Keratinocyte (primary cell): Measurements from ENCODE around the gene TNS3. TPM values are rescaled to one million over a fixed set of nuclear protein-coding genes. Genes with fewer than 3 reads are reported as not detected.

Experiments used
- DNase-seq: peaks from one replicate; pipeline ENCODE4 v3.0.0-alpha.2; 2011; ENCODE audit warnings: low read depth, missing footprints, low spot score
- FAIRE-seq: peaks from 2 replicates; lab custom pipeline; 2011; peaks lifted over from hg19 to GRCh38; lab: Jason Lieb, UNC
- H2AFZ ChIP-seq: 2 replicates; pipeline ENCODE4 v1.6.0; 2012; ENCODE audit warnings: low read length, control low read depth, inconsistent platforms; ENCODE audit not compliant: control insufficient read depth
- H3K27ac ChIP-seq: 2 replicates; pipeline ENCODE4 v1.5.1; 2011; ENCODE audit warnings: low read length; ENCODE audit not compliant: control insufficient read depth, insufficient read depth
- H3K27me3 ChIP-seq: 3 replicates; pipeline ENCODE4 v1.6.0; 2011; ENCODE audit warnings: low read length; ENCODE audit not compliant: control insufficient read depth, insufficient read depth; ENCODE audit errors: extremely low read depth
- H3K36me3 ChIP-seq, 2 experiments: 2 replicates in 1 of 2; 3 replicates in 1 of 2; pipeline ENCODE4 v1.5.1; 2011; ENCODE audit warnings: low read length in 2 of 2, mild to moderate bottlenecking in 1 of 2; ENCODE audit not compliant: control insufficient read depth in 2 of 2, insufficient read depth in 2 of 2; ENCODE audit errors: extremely low read depth in 1 of 2
- H3K4me1 ChIP-seq: 3 replicates; pipeline ENCODE4 v1.5.1; 2011; ENCODE audit warnings: low read length; ENCODE audit not compliant: control insufficient read depth, insufficient read depth; ENCODE audit errors: extremely low read depth
- H3K4me2 ChIP-seq: 3 replicates; pipeline ENCODE4 v1.6.0; 2011; ENCODE audit warnings: low read depth, low read length; ENCODE audit not compliant: control insufficient read depth, insufficient read depth; ENCODE audit errors: extremely low read depth
- H3K4me3 ChIP-seq, 3 experiments: fragments of 200-600 bp in 1 of 3; sonication (generic) in 1 of 3; 2 replicates in 2 of 3; 3 replicates in 1 of 3; pipeline ENCODE4 v1.5.1; 2011 to 2016; ENCODE audit warnings: low read length in 3 of 3, mild to moderate bottlenecking in 3 of 3, control low read depth in 2 of 3, inconsistent platforms in 1 of 3, low read depth in 1 of 3, mixed read lengths in 1 of 3, mixed run types in 1 of 3, moderate library complexity in 1 of 3; ENCODE audit not compliant: control insufficient read depth in 2 of 3, insufficient read depth in 2 of 3; ENCODE audit errors: extremely low read depth in 1 of 3
- H3K79me2 ChIP-seq: 2 replicates; pipeline ENCODE4 v1.6.0; 2012; ENCODE audit warnings: low read length; ENCODE audit not compliant: control insufficient read depth, insufficient read depth
- H3K9ac ChIP-seq: 3 replicates; pipeline ENCODE4 v1.6.0; 2011; ENCODE audit warnings: low read length; ENCODE audit not compliant: control insufficient read depth, insufficient read depth; ENCODE audit errors: extremely low read depth
- H3K9me1 ChIP-seq: 3 replicates; pipeline ENCODE4 v1.6.0; 2011; ENCODE audit warnings: low read length; ENCODE audit not compliant: control insufficient read depth, insufficient read depth; ENCODE audit errors: extremely low read depth
- H3K9me3 ChIP-seq: 2 replicates; pipeline ENCODE4 v1.5.1; 2012; ENCODE audit warnings: low read depth, low read length; ENCODE audit not compliant: control insufficient read depth
- H4K20me1 ChIP-seq: 3 replicates; pipeline ENCODE4 v1.6.0; 2011; ENCODE audit warnings: low read length; ENCODE audit not compliant: control insufficient read depth, insufficient read depth; ENCODE audit errors: extremely low read depth
- EZH2 ChIP-seq: IDR thresholded peaks from one replicate; pipeline ENCODE4 v1.6.1; 2012; ENCODE audit warnings: inconsistent platforms, mild to moderate bottlenecking, low read length, moderate library complexity
- dilution Hi-C: fragments of 300-500 bp; cut with MboI; formaldehyde crosslinking; loops from one replicate; pipeline ENCODE4 v1.7.0; 2020; ENCODE audit warnings: low sequenced_read_pairs; ENCODE audit not compliant: extremely low pct_ligation_motif_present
- polyA plus RNA-seq, 5 experiments: library from polyadenylated mRNA; depleted of rRNA in 3 of 5; stranded (reverse) in 3 of 5; stranded (forward) in 1 of 5; unstranded in 1 of 5; fragments of >200 nt; gene quantifications; 1 replicate in 1 of 5; 2 replicates in 3 of 5; 3 replicates in 1 of 5; pipeline versions ENCODE4 v1.2.1 to v1.2.3, GENCODE V29; 2011 to 2012; ENCODE audit warnings: missing spikeins in 2 of 5, low read depth in 1 of 5, low replicate concordance in 1 of 5
- TF ChIP-seq, protein P1 (sequence below), 3 experiments: IDR thresholded peaks in 1 of 3; conservative IDR thresholded peaks in 1 of 3; optimal IDR thresholded peaks in 1 of 3; 2 replicates in 2 of 3; 3 replicates in 1 of 3; pipeline versions ENCODE3 to v1.5.1; 2011; ENCODE audit warnings: low read length in 3 of 3, mild to moderate bottlenecking in 3 of 3, moderate library complexity in 2 of 3, control low read depth in 1 of 3, inconsistent platforms in 1 of 3; ENCODE audit not compliant: insufficient read depth in 2 of 3; ENCODE audit errors: extremely low read depth in 1 of 3

Gene TNS3
- polyA plus RNA-seq, 1 donor (not counting 4 experiments of a cell fraction or from before 2014, with no cell fraction given) = 3.9 TPM

GRCh38 chr7:47338026-47338425 is 243.9 kb downstream of the TNS3 start:
- no peak for DNase-seq
- TF ChIP-seq EZH2 = no peak
- TF ChIP-seq, protein P1, sequence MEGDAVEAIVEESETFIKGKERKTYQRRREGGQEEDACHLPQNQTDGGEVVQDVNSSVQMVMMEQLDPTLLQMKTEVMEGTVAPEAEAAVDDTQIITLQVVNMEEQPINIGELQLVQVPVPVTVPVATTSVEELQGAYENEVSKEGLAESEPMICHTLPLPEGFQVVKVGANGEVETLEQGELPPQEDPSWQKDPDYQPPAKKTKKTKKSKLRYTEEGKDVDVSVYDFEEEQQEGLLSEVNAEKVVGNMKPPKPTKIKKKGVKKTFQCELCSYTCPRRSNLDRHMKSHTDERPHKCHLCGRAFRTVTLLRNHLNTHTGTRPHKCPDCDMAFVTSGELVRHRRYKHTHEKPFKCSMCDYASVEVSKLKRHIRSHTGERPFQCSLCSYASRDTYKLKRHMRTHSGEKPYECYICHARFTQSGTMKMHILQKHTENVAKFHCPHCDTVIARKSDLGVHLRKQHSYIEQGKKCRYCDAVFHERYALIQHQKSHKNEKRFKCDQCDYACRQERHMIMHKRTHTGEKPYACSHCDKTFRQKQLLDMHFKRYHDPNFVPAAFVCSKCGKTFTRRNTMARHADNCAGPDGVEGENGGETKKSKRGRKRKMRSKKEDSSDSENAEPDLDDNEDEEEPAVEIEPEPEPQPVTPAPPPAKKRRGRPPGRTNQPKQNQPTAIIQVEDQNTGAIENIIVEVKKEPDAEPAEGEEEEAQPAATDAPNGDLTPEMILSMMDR (optimal IDR thresholded peaks at IDR 0.05 in 1 of 3, IDR thresholded peaks at IDR 0.05 in 1 of 3, conservative IDR thresholded peaks at IDR 0.05 in 1 of 3; ENCODE audit: extremely low read depth in 1 of 3, insufficient read depth in 2 of 3, low read length in 3 of 3) = no peak
- no peak overlapping the region for H3K9ac ChIP-seq
- no peak for FAIRE-seq
- peaks cover 4% of the 10 kb centered on the region for H3K9me1 ChIP-seq
- H3K36me3 ChIP-seq = no peaks in the 10 kb centered on the region
- no peak overlapping the region for H3K4me2 ChIP-seq
- H3K79me2 ChIP-seq = no peaks in the 10 kb centered on the region
- peaks cover 31% of the 10 kb centered on the region for H3K4me1 ChIP-seq
- no peak overlapping the region for H3K4me3 ChIP-seq
- no peak overlapping the region for H3K27ac ChIP-seq
- no peak overlapping the region for H2AFZ ChIP-seq
- no peaks in the 10 kb centered on the region for H3K9me3 ChIP-seq
- dilution Hi-C loops = no loop called here
- H3K27me3 ChIP-seq = no peaks in the 10 kb centered on the region
- no peaks in the 10 kb centered on the region for H4K20me1 ChIP-seq

DNA sequence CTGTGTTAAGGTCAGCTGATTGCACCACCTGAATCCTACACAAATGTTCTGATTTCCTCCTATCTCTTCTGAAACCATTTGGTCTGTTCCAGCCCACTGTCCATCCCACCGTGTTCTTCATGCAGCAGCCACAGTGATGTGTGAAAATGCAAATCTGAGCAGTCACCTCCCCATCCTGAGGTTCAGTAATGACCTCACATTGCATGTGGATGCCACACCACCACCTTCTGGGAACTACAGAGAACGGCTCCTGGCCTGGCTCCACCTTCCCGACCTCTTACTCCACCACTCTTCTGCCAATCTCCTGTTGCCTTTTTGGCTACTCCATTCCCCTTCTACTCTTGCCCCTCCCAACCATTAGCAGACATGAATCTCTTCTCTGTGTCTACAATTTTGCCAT is 244.4 kb downstream of the TNS3 start:
- Histone ChIP-seq H3K4me1 (peaks cover 35% of the 10 kb centered on the region), H3K9ac (no peak overlapping the region), H2AFZ (no peak overlapping the region), H4K20me1 (no peaks in the 10 kb centered on the region), H3K9me1 (peaks cover 4% of the 10 kb centered on the region), H3K27me3 (no peaks in the 10 kb centered on the region), H3K4me2 (no peak overlapping the region), H3K27ac (no peak overlapping the region), H3K79me2 (no peaks in the 10 kb centered on the region), H3K4me3 (no peak overlapping the region), H3K36me3 (no peaks in the 10 kb centered on the region), H3K9me3 (no peaks in the 10 kb centered on the region)
- TF ChIP-seq, protein P1 (optimal IDR thresholded peaks at IDR 0.05 in 1 of 3, IDR thresholded peaks at IDR 0.05 in 1 of 3, conservative IDR thresholded peaks at IDR 0.05 in 1 of 3; ENCODE audit: extremely low read depth in 1 of 3, insufficient read depth in 2 of 3, low read length in 3 of 3) = peak; percentile 14 to 73 (median 37)
- no peak for TF ChIP-seq EZH2
- no peak for FAIRE-seq
- DNase-seq = no peak
- dilution Hi-C loops = no loop called here
